ENCODE data around the gene CNKSR1. TPM values are rescaled to one million over a fixed set of nuclear protein-coding genes. Genes with fewer than 3 reads are reported as not detected.
A peak's percentile ranks its signal among the peaks of the same experiment; 100 is the strongest.

The CNKSR1 gene
- 0.36 and 0.62 TPM in 2 replicates for total RNA-seq
- 0.77 TPM for polyA plus RNA-seq (2012)

DNA sequence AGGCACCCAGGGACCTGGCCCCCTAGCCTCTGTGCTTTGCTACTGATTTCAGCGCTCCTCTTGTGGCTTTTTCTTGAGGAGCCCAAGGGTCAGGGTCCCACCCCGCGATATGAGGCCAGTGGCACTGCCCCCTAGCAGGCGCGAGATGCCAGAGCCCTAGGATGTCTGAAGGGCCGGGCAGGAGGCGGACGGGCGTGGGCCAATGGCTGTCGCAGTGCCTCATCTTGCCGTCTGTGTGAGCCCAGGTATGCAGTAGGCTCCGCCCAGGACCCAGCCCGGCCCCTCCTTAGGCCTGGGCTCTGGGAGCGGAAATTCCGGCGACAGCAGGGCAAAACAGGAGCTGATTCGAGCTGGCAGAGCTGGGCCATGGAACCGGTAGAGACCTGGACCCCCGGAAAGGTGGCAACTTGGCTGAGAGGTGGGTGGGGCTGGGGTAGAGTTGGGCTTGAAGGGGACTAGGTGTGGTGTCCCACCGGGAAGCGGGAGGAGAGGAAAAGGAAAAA lies at the start of gene CNKSR1:
Gene CNKSR1, plus strand, starts transcription at position 310 of the 503 bp plus-strand sequence. Its CDS starts 57 bp downstream, at position 367.
- no peak for DNase-seq (ENCODE audit: low read depth)

GRCh38 chr1:26129778-26130177 lies 47.5 kb upstream of the CNKSR1 start:
- DNase-seq (ENCODE audit: low read depth), result no peak

- no peak for DNase-seq (ENCODE audit: low read depth)
These were observed 46.6 kb upstream of the CNKSR1 start for GRCh38 chr1:26130695-26131094.

DNA sequence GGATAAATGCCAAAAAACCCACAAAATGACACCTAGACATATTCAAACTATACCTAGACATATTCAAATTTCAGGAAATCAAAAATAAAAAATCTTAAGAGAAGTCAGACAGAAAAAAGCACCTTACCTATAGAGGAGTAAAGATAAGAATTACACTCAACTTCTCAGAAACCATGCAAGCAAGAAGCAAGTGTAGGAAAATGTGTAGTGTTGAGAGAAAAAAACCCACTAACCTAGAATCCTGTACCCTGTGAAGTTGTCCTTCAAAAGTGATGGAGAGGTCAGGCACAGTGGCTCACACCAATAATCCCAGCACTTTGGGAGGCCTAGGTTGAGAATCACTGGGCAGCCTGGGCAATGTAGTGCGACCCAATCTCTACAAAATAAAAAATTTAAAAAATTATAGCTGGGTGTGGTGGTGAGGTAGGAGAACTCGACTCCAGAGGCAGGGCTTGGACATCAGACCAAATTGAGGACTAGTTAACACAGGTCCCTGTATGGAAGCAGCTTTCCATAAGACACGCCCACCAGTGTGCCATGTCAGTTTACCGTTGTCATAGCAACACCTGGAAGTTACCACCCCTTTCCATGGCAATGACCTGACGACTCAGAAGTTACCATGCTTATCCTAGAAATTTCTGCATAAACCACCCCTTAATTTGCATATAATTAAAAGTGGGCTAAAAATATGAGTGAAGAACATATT lies 45.0 kb upstream of the CNKSR1 start:
- no peak for DNase-seq (ENCODE audit: low read depth)

- DNase-seq (ENCODE audit: low read depth), result no peak
These were observed 44.5 kb upstream of the CNKSR1 start for GRCh38 chr1:26132834-26133167.

DNA sequence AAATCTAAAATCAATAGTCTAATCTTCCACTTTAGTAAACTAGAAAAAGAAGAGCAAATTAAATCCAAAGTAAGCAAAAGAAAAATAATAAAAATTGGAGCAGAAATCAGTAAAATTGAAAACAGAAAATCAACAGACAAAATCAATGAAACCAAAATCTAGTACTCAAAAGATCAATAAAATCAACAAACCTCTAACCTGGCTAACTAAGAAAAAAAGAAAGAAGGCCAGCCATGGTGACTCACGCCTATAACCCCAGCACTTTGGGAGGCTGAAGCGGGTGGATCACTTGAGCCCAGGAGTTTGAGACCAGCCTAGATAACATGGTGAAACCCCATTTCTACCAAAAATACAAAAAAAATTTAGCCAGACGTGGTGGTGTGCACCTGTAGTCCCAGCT lies 42.8 kb upstream of the CNKSR1 start:
- DNase-seq (ENCODE audit: low read depth), result no peak

GRCh38 chr1:26138974-26139558 lies 38.2 kb upstream of the CNKSR1 start:
- no peak for DNase-seq (ENCODE audit: low read depth)

- DNase-seq (ENCODE audit: low read depth), result no peak
These were observed 35.1 kb upstream of the CNKSR1 start for GRCh38 chr1:26142159-26142558.

DNA sequence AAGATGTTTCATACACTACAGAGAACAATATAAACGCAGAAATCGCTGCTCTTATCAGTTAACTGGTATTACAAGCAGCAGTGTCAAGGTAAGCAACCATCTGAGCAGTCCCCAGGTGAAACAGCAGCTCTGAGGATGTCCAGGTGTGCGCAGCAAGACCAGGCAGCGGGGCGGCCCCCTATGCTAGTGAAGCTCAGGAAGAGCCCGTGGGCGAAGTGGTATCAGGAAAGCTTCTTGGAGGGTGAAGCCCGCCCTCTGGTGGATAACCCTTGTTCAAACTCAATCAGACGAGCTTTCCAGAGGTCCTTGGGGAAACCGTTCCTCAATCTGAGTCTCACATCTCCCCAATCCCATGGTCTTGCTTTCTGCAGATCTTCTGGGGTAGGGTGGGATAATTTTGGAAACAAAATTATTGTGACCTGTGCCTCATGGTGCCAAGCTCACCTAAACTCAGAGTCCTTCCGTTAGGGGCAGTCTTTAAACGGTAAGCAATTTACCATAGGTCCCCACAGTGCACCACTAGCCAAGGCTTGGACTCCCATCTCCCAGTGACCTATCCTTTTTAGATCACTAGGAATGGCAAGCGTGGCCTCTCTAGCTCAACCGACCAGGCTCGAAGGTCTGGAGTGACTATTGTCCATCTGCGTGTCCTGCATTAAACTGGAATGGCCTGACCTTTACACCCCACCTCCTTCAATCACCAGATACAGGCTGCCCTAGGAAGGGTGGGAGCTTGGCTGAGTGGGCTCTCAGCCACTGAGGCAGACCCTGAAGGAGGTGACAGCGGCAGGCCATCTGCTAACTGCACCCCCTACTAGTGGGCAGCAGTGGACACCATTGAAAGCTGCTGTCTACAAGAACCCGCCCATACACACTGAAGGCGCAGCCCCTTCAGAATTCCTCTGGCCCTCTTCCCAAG lies 32.0 kb upstream of the CNKSR1 start:
- DNase-seq (ENCODE audit: low read depth), result peak; percentile 86

GRCh38 chr1:26145960-26146294 lies 31.4 kb upstream of the CNKSR1 start:
- DNase-seq (ENCODE audit: low read depth), result no peak

GRCh38 chr1:26148887-26149286 lies 28.4 kb upstream of the CNKSR1 start:
- no peak for DNase-seq (ENCODE audit: low read depth)

- no peak for DNase-seq (ENCODE audit: low read depth)
These were observed 23.2 kb upstream of the CNKSR1 start for GRCh38 chr1:26153966-26154532.

DNA sequence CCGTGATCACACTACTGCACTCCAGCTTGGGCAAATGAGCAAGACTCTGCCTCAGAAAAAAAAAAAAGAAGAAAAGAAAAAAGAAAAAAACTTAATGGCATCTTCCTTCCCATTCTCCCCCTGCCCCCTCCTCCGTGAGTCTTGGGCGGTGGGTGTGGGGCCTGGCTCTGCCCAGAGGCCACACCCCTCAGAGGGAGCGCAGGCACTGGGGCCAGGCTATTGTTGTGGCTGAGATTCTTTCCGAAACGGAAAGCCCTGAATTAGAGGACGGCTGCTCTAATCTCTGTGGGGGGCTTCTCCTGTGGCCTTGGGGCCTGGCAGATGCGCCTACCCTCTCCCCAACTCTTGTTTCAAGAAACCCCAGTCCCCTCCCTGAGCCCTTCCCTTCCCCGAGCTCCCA lies 22.5 kb upstream of the CNKSR1 start:
- DNase-seq (ENCODE audit: low read depth), result no peak

DNA sequence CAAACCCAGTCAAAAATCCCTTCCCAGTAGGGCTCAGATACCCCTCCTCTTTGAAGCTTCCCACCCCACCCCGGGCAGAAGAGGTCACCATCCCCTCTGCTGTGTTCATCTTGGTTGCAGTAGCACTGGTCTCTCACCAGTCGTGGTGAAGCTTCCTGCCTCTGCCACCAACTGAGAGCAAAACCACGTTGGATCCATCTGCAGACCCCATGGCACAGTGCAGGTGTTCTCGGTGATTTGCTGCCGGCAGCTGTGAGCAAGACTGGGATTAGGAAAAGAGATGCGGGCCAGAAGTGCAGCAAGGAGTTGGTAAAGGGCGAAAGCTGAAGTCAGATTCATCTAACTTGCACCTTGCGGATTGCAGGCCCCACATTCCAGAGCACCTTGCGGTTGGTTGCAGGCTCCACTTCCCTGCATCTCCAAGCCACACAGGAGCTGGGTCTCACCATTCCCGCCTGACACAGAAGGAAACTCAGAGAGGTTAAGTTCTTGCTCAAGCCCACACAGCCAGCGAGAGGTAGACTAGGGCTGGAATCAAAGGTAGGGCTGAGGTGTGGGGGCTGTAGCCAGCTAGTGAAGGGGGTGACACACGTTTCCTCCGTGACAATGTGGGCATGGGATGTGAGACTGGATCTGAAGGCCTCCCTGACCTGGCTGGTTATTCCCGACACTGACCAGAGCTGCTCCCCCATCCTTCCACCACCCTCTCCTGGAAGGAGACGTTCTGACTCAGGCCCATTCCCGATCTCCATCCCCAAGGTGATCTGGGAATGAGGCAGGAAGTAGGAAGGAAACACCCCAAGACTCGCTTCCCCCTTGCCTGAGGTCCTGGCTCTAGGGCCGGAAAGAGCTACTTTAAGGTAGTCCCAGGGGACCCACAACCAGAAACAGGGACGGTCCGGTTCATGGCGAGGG lies 21.7 kb upstream of the CNKSR1 start:
- no peak for DNase-seq (ENCODE audit: low read depth)

GRCh38 chr1:26156285-26157038 lies 20.8 kb upstream of the CNKSR1 start:
- no peak for DNase-seq (ENCODE audit: low read depth)

- no peak for DNase-seq (ENCODE audit: low read depth)
These were observed 18.9 kb upstream of the CNKSR1 start for GRCh38 chr1:26158271-26158907.

DNA sequence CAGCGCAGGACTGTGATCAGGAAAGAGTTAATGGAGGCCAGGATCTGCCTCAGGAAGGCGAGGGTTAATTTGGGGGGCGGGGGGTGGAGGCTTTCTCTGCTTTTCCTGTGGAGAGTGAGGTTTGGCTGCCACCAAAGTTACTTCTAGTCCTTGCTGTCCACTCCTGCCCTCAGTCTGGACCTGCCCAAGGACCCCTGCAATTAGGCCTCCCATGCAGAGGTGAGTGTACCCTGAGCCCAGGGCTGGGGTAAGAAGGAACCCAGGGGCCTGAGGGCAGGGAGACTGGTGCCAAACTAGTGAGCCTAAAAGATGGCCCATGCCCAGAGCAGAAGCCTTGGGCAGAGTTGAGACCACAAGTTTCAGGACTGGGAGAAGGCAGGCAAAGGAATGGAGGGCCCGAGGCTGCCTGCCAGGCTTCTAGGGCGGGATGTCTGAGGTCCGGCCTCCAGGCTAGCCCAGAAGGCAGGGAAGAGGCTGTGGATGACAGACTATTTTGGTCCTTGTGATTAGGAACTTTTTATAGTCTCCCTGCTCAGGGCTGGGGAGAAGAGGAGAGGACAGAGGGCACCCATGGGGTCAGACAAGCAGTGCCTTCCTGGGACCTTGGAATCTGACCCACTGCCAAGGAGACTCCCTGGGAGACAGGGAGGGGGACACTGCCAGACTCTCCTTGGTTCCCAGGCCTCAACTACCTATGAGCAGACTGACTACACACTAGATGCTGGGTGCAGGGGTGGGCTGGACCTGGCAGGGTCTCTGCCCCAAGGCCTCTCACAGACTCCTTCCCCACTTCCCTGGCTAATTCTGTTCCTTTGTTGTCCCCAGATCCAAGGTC lies 18.2 kb upstream of the CNKSR1 start, which contains the start of gene FAM110D:
Gene FAM110D, plus strand, starts transcription at position 172 of the 835 bp plus-strand sequence. CDS start 2,213 bp downstream, outside the sequence.
- DNase-seq (ENCODE audit: low read depth), result peak; percentile 54

- DNase-seq (ENCODE audit: low read depth), result no peak
These were observed 17.6 kb upstream of the CNKSR1 start for GRCh38 chr1:26159743-26160039.

All from myocyte (in vitro differentiated cells).